CD4-positive, alpha-beta T cell (primary cell): ENCODE measurements around the gene PNMA8A. TPM values are rescaled to one million over a fixed set of nuclear protein-coding genes. Genes with fewer than 3 reads are reported as not detected.

Experiments used
- ATAC-seq: fragments of 200-7000 bp; cut with Tn5 transposase; one replicate; pipeline ENCODE4 v1.10.0; 2022; ENCODE audit warnings: mild to moderate bottlenecking; ENCODE audit not compliant: poor library complexity
- CTCF ChIA-PET: fragments of 350-600 bp; sonication (Branson Sonifier 250); formaldehyde crosslinking; loops from one replicate; lab custom pipeline; 2021; ENCODE audit warnings: antibody characterized with exemption, inconsistent platforms; lab: Charles Lee
- POLR2A ChIA-PET: fragments of 350-600 bp; sonication (Branson Sonifier 250); formaldehyde crosslinking; loops from one replicate; lab custom pipeline; 2021; ENCODE audit warnings: antibody characterized with exemption, inconsistent platforms; lab: Charles Lee
- DNase-seq, 14 experiments: peaks; one replicate each; pipeline ENCODE4 v3.0.0-alpha.2; 2013 to 2020; ENCODE audit warnings: mixed read lengths in 2 of 14
- H3K27ac ChIP-seq, 2 donors: one replicate each; pipeline versions ENCODE4 v1.5.1 to v1.7.0; 2013; ENCODE audit warnings: low read length in 2 of 2, low read depth in 1 of 2, mild to moderate bottlenecking in 1 of 2
- H3K27me3 ChIP-seq, 2 experiments: 1 replicate in 1 of 2; 2 replicates in 1 of 2; pipeline versions ENCODE4 v1.6.1 to v1.7.0; 2013; ENCODE audit warnings: low read length in 2 of 2, control low read depth in 1 of 2, mild to moderate bottlenecking in 1 of 2, moderate library complexity in 1 of 2; ENCODE audit not compliant: insufficient read depth in 2 of 2, control insufficient read depth in 1 of 2
- H3K36me3 ChIP-seq: one replicate; pipeline ENCODE4 v1.6.1; 2013; ENCODE audit warnings: low read length, control low read depth; ENCODE audit not compliant: insufficient read depth
- H3K4me1 ChIP-seq: one replicate; pipeline ENCODE4 v1.6.1; 2013; ENCODE audit warnings: low read length, control low read depth; ENCODE audit not compliant: insufficient read depth
- H3K4me3 ChIP-seq: one replicate; pipeline ENCODE4 v1.5.1; 2013; ENCODE audit warnings: mild to moderate bottlenecking, low read length, moderate library complexity
- H3K9me3 ChIP-seq, 2 experiments: 1 replicate in 1 of 2; 2 replicates in 1 of 2; pipeline versions ENCODE4 v1.6.1 to v1.7.0; 2013; ENCODE audit warnings: low read length in 2 of 2, mild to moderate bottlenecking in 2 of 2, control low read depth in 1 of 2, moderate library complexity in 1 of 2; ENCODE audit not compliant: control insufficient read depth in 1 of 2, insufficient read depth in 1 of 2
- H3K27ac Mint-ChIP-seq: one replicate; pipeline ENCODE4 v1.8.0; 2020; ENCODE audit warnings: mixed read lengths
- H3K27me3 Mint-ChIP-seq: one replicate; pipeline ENCODE4 v1.8.0; 2021; ENCODE audit warnings: mixed read lengths
- H3K36me3 Mint-ChIP-seq: one replicate; pipeline ENCODE4 v1.8.0; 2021; ENCODE audit warnings: low read depth, mixed read lengths
- H3K4me1 Mint-ChIP-seq: one replicate; pipeline ENCODE4 v1.8.0; 2021; ENCODE audit warnings: low read depth, mixed read lengths
- H3K4me3 Mint-ChIP-seq: one replicate; pipeline ENCODE4 v1.8.0; 2020; ENCODE audit warnings: mild to moderate bottlenecking, mixed read lengths
- H3K9me3 Mint-ChIP-seq: one replicate; pipeline ENCODE4 v1.8.0; 2020; ENCODE audit warnings: mixed read lengths
- intact Hi-C, 2 experiments: fragments of 100-400 bp; cut with DNase I in 1 of 2; cut with micrococcal nuclease in 1 of 2; formaldehyde crosslinking; loops; one replicate each; pipeline versions ENCODE4 v1.15.1 to v1.9.0; 2023 to 2025; cut with DNase I, micrococcal nuclease
- total RNA-seq, 174 experiments: library from RNA in 2 of 174; stranded (reverse) in 2 of 174; gene quantifications; one replicate each; pipeline ENCODE4 v1.2.3 and lab custom pipeline; 2021 to 2026
- TF ChIP-seq, protein P1 (sequence below): fragments of 200-600 bp; IDR thresholded peaks from one replicate; pipeline ENCODE4 v1.8.0; 2022; ENCODE audit warnings: antibody characterized with exemption, mild to moderate bottlenecking

The PNMA8A gene
- total RNA-seq, 2 experiments from 2014 or later, result not detected

DNA sequence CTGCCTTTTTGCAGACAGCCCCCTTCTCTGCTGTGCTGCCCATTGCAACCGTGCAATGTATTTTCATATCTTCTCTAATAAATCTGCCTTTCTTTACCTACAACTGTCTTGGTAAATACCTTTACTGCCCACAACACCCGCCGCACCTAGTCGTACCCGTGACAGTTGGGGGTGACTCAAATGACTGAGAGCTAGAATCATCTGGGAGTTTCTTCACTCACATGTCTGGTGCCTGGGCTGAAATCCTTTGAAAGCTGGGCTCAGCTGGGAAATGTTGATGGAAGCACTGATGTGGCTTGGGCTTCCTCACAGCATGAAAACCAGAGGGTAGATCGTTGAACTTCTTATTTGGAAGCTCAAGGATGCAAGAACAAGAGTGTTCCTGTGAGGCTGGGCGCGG is 2.8 kb upstream of the PNMA8A start:
- Histone ChIP-seq H3K4me3 (no peak overlapping the region), H3K4me1 (peaks cover 7% of the 10 kb centered on the region), H3K36me3 (no peaks in the 10 kb centered on the region), H3K27ac (no peak overlapping the region), H3K27me3 (peaks cover 50 to 55% of the 10 kb centered on the region in 2 experiments), H3K9me3 (peaks cover 0 to 7% of the 10 kb centered on the region in 2 experiments)
- H3K4me3 Mint-ChIP-seq, result no peak overlapping the region
- no peaks in the 10 kb centered on the region for H3K36me3 Mint-ChIP-seq
- CTCF ChIA-PET, result no interaction called here
- TF ChIP-seq, protein P1, sequence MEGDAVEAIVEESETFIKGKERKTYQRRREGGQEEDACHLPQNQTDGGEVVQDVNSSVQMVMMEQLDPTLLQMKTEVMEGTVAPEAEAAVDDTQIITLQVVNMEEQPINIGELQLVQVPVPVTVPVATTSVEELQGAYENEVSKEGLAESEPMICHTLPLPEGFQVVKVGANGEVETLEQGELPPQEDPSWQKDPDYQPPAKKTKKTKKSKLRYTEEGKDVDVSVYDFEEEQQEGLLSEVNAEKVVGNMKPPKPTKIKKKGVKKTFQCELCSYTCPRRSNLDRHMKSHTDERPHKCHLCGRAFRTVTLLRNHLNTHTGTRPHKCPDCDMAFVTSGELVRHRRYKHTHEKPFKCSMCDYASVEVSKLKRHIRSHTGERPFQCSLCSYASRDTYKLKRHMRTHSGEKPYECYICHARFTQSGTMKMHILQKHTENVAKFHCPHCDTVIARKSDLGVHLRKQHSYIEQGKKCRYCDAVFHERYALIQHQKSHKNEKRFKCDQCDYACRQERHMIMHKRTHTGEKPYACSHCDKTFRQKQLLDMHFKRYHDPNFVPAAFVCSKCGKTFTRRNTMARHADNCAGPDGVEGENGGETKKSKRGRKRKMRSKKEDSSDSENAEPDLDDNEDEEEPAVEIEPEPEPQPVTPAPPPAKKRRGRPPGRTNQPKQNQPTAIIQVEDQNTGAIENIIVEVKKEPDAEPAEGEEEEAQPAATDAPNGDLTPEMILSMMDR, result no peak
- no peak overlapping the region for H3K27ac Mint-ChIP-seq
- H3K9me3 Mint-ChIP-seq, result no peaks in the 10 kb centered on the region
- peaks cover 55% of the 10 kb centered on the region for H3K27me3 Mint-ChIP-seq
- intact Hi-C loops, result no loop called here
- POLR2A ChIA-PET, result no interaction called here
- DNase-seq, result no peak
- ATAC-seq, result no peak
- H3K4me1 Mint-ChIP-seq, result no peaks in the 10 kb centered on the region

GRCh38 chr19:46472592-46472991 is 1.2 kb upstream of the PNMA8A start:
- H3K27ac ChIP-seq, result no peak overlapping the region
- Mint-ChIP-seq H3K4me1 (no peaks in the 10 kb centered on the region), H3K36me3 (no peaks in the 10 kb centered on the region), H3K27ac (no peak overlapping the region), H3K4me3 (no peak overlapping the region), H3K9me3 (no peaks in the 10 kb centered on the region), H3K27me3 (peaks cover 49% of the 10 kb centered on the region)
- ATAC-seq (no peak), DNase-seq (no peak)
- H3K4me3 ChIP-seq, result no peak overlapping the region
- peaks cover 48 to 55% of the 10 kb centered on the region in 2 experiments for H3K27me3 ChIP-seq
- TF ChIP-seq, protein P1, result no peak
- H3K4me1 ChIP-seq, result peaks cover 7% of the 10 kb centered on the region
- CTCF ChIA-PET, result no interaction called here
- POLR2A ChIA-PET, result no interaction called here
- intact Hi-C loops, result no loop called here
- no peaks in the 10 kb centered on the region for H3K36me3 ChIP-seq
- H3K9me3 ChIP-seq, result peaks cover 0 to 7% of the 10 kb centered on the region in 2 experiments

- TF ChIP-seq, protein P1, result no peak
- no peaks in the 10 kb centered on the region for H3K36me3 ChIP-seq
- no peak overlapping the region for H3K4me3 ChIP-seq
- no peaks in the 10 kb centered on the region for H3K9me3 Mint-ChIP-seq
- H3K4me1 ChIP-seq, result peaks cover 7% of the 10 kb centered on the region
- H3K27ac ChIP-seq, result no peak overlapping the region
- DNase-seq (no peak), ATAC-seq (no peak)
- H3K4me3 Mint-ChIP-seq, result no peak overlapping the region
- H3K9me3 ChIP-seq, result peaks cover 0 to 7% of the 10 kb centered on the region in 2 experiments
- CTCF ChIA-PET, result no interaction called here
- H3K27me3 ChIP-seq, result peaks cover 48 to 55% of the 10 kb centered on the region in 2 experiments
- peaks cover 52% of the 10 kb centered on the region for H3K27me3 Mint-ChIP-seq
- POLR2A ChIA-PET, result no interaction called here
- no peaks in the 10 kb centered on the region for H3K36me3 Mint-ChIP-seq
- intact Hi-C loops, result no loop called here
- peaks cover under 1% of the 10 kb centered on the region for H3K4me1 Mint-ChIP-seq
- H3K27ac Mint-ChIP-seq, result no peak overlapping the region
These were observed 614 bp upstream of the PNMA8A start for GRCh38 chr19:46471811-46472543.
